ENCODE data around the gene MAPKAPK3.

DNA sequence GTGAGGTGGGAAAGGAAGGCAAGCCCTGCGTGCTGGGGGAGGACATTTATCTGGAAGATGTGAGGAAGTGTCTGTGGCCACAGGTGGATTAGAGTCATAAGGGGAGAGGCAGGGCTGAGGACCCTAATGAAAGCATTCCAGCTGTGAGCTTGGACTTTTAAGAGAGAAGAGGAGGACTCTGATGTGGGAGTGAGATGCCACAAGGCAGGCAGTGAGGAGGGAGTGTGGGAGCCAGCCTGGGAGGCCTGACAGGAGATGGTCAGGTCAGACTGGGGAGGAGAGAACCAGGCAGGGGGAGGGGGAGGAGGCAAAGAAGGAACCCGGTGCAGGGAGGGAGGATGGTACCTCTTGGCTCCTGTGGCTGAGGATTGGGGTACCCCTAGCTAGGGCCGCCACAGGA lies 21.0 kb downstream of the MAPKAPK3 start:
- TF ChIP-seq, protein P1, sequence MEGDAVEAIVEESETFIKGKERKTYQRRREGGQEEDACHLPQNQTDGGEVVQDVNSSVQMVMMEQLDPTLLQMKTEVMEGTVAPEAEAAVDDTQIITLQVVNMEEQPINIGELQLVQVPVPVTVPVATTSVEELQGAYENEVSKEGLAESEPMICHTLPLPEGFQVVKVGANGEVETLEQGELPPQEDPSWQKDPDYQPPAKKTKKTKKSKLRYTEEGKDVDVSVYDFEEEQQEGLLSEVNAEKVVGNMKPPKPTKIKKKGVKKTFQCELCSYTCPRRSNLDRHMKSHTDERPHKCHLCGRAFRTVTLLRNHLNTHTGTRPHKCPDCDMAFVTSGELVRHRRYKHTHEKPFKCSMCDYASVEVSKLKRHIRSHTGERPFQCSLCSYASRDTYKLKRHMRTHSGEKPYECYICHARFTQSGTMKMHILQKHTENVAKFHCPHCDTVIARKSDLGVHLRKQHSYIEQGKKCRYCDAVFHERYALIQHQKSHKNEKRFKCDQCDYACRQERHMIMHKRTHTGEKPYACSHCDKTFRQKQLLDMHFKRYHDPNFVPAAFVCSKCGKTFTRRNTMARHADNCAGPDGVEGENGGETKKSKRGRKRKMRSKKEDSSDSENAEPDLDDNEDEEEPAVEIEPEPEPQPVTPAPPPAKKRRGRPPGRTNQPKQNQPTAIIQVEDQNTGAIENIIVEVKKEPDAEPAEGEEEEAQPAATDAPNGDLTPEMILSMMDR (IDR thresholded peaks at IDR 0.05 in 4 of 5, conservative IDR thresholded peaks at IDR 0.05 in 1 of 5), result no peak
- TF ChIP-seq POLR2A (IDR thresholded peaks at IDR 0.05), result no peak
